ENCODE measurements around the gene MRPS21. TPM values are rescaled to one million over a fixed set of nuclear protein-coding genes. Genes with fewer than 3 reads are reported as not detected.
A peak's percentile ranks its signal among the peaks of the same experiment; 100 is the strongest.
"Not testable (repeated sequence)": the region's sequence is repeated elsewhere in the genome, so short reads cannot be mapped to it uniquely, and the experiment has no call there.

The MRPS21 gene
- total RNA-seq, 1 donor from 2014 or later, result 96.2 TPM

DNA sequence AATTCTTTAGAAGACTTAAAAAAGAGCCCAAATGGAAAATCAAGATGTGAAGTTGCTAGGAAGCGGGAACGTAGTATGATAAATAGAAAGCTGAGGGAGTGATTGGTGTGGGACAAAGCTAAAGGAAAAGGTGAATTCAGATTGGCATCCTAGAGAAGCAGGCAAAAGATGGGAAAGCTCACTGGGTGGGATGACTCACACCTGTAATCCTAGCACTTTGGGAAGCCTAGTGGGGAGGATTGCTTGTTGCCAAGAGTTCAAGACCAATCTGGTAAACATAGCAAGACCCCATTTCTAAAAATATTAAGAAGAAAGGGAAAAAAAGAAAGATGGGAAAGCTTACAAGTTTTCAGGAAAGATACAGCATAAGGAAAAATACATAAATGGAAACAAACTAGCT, 1.8 kb downstream of the MRPS21 start:
- Mint-ChIP-seq H3K36me3 (ENCODE audit: low read depth) (peaks cover 4% of the 10 kb centered on the region), H3K4me3 (peak overlapping the region; percentile 73), H3K27me3 (ENCODE audit: low read depth) (no peaks in the 10 kb centered on the region), H3K9me3 (no peaks in the 10 kb centered on the region), H3K27ac (ENCODE audit: unreplicated experiment) (no peak overlapping the region), H3K4me1 (peaks cover 32% of the 10 kb centered on the region)
- TF ChIP-seq, protein P1, sequence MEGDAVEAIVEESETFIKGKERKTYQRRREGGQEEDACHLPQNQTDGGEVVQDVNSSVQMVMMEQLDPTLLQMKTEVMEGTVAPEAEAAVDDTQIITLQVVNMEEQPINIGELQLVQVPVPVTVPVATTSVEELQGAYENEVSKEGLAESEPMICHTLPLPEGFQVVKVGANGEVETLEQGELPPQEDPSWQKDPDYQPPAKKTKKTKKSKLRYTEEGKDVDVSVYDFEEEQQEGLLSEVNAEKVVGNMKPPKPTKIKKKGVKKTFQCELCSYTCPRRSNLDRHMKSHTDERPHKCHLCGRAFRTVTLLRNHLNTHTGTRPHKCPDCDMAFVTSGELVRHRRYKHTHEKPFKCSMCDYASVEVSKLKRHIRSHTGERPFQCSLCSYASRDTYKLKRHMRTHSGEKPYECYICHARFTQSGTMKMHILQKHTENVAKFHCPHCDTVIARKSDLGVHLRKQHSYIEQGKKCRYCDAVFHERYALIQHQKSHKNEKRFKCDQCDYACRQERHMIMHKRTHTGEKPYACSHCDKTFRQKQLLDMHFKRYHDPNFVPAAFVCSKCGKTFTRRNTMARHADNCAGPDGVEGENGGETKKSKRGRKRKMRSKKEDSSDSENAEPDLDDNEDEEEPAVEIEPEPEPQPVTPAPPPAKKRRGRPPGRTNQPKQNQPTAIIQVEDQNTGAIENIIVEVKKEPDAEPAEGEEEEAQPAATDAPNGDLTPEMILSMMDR (conservative IDR thresholded peaks at IDR 0.05), result no peak
- no peak for DNase-seq (ENCODE audit: low read depth, low spot score)

DNA sequence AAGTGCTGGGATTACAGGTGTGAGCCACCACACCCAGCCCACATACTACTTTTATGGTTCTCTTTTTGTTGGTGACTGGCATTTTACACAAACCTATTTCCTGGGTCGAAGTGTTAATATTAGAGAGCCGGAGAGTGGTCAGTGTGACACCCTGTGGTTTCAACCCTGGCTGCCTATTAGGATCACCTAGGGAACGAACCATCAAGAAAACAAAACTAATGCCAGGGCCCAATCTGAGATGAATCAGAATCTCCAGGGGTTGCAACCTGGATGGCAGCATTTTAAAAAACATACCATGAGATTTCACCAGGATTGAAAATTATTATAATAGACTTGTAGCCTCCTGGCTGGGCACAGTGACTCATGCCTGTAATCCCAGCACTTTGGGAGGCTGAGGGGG, 6.1 kb downstream of the MRPS21 start:
- H3K36me3 Mint-ChIP-seq (ENCODE audit: low read depth), result peaks cover 10% of the 10 kb centered on the region
- no peaks in the 10 kb centered on the region for H3K27me3 Mint-ChIP-seq (ENCODE audit: low read depth)
- H3K27ac Mint-ChIP-seq (ENCODE audit: unreplicated experiment), result peak overlapping the region; percentile 19
- H3K9me3 Mint-ChIP-seq, result no peaks in the 10 kb centered on the region
- TF ChIP-seq, protein P1 (conservative IDR thresholded peaks at IDR 0.05), result no peak
- no peak overlapping the region for H3K4me3 Mint-ChIP-seq
- no peak for DNase-seq (ENCODE audit: low read depth, low spot score)
- peaks cover 14% of the 10 kb centered on the region for H3K4me1 Mint-ChIP-seq

DNA sequence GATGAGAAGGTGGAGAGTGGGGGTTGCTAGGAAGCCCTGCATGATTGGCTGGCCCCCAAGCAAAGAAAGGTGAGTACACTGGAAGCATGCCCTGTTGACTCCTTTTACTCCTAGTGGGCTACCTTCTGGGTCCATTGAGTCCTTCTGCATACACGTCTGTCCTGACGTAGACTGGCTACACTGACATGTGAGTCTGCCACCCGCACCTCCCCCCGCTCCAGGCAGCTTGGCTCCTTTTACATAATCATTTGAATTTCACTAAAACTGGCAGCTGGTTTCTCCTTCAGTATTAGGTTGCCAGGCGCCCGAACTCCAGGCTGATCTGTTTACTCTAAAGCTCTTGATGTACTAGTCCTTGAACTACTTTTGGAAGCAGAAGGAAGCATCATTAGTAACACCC, 8.7 kb downstream of the MRPS21 start:
- Mint-ChIP-seq H3K9me3 (no peaks in the 10 kb centered on the region), H3K27ac (ENCODE audit: unreplicated experiment) (no peak overlapping the region), H3K36me3 (ENCODE audit: low read depth) (peaks cover 5% of the 10 kb centered on the region), H3K4me1 (no peaks in the 10 kb centered on the region), H3K4me3 (no peak overlapping the region), H3K27me3 (ENCODE audit: low read depth) (no peaks in the 10 kb centered on the region)
- TF ChIP-seq, protein P1 (conservative IDR thresholded peaks at IDR 0.05), result no peak
- no peak for DNase-seq (ENCODE audit: low read depth, low spot score)

DNA sequence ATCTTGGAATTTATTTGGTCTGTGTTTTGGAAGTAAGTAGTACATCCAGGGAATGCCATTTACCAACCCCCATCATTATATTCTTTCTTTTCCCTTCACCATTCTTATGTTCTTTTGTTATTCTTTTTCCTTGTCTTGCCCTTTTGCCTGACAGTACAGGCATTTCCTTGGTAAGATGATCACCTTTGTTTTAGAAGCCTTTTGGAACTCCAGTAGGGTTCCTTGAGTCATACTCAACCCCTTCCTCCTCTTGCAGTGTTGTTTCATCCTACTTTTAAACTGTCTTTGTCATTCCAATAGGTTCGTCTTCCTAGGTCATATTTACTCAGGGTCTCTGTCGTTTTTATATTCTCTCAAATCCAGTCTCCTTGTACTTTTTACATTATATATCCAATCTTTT, 9.2 kb downstream of the MRPS21 start:
- Mint-ChIP-seq H3K27me3 (ENCODE audit: low read depth) (no peaks in the 10 kb centered on the region), H3K36me3 (ENCODE audit: low read depth) (peaks cover 7% of the 10 kb centered on the region), H3K4me1 (no peaks in the 10 kb centered on the region), H3K27ac (ENCODE audit: unreplicated experiment) (no peak overlapping the region), H3K4me3 (no peak overlapping the region), H3K9me3 (no peaks in the 10 kb centered on the region)
- TF ChIP-seq, protein P1 (conservative IDR thresholded peaks at IDR 0.05), result no peak
- no peak for DNase-seq (ENCODE audit: low read depth, low spot score)

DNA sequence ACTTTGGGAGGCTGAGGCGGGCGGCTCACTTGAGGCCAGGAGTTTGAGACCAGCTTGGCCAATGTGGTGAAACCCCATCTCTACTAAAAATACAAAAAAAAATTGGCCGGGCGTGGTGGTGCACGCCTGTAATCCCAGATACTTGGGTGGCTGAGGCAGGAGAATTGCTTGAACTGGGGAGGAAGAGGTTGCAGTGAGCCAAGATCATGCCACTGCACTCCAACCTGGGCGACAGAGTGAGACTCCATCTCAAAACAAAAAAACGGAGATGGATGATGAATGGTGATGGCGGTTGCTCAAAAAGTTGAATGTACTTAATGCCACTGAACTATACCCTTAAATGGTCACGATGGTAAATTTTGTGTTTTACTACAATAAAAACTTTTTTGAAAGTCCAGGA, 14.9 kb downstream of the MRPS21 start:
- not testable (repeated sequence) for H3K9me3 Mint-ChIP-seq; H3K4me3 Mint-ChIP-seq; H3K27me3 Mint-ChIP-seq (ENCODE audit: low read depth); H3K4me1 Mint-ChIP-seq; H3K27ac Mint-ChIP-seq (ENCODE audit: unreplicated experiment); DNase-seq (ENCODE audit: low read depth, low spot score)
- peaks cover 11% of the 10 kb centered on the region for H3K36me3 Mint-ChIP-seq (ENCODE audit: low read depth)

DNA sequence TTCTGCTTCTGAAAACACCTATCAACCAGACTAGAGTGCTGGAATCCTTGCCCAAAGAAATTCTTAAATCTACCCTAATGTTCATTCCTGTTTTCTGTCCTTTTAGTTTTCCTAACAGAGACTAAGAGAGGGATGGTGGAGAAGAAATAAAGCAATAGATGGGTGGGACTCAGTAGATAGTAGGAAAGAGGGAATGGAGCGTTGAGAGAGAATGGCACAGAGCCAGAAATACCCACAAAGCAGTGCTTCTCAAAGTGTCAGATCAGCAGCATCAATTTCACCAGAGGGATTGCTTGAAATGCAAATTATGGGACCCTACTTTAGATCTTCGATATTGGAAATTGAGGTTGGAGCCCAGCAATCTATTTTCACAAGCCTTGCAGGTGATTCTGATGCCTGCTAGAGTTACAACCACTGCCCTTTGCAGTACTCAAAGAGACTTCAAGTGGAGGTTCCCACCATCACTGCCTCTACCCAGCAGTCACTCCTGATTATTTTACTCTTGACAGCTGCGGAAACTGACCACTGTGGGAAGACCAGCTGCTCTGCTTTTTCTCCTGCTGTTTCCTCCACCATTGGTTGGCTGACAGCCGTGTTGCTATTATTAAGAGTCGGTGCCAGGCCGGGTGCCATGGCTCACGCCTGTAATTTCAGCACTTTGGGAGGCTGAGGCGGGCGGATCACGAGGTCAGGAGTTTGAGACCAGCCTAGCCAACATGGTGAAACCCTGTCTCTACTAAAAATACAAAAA, 16.3 kb downstream of the MRPS21 start:
- Mint-ChIP-seq H3K36me3 (ENCODE audit: low read depth) (peaks cover 10% of the 10 kb centered on the region), H3K27ac (ENCODE audit: unreplicated experiment) (no peak overlapping the region), H3K27me3 (ENCODE audit: low read depth) (no peaks in the 10 kb centered on the region), H3K9me3 (no peaks in the 10 kb centered on the region), H3K4me3 (no peak overlapping the region), H3K4me1 (no peaks in the 10 kb centered on the region)
- TF ChIP-seq, protein P1 (conservative IDR thresholded peaks at IDR 0.05), result no peak
- no peak for DNase-seq (ENCODE audit: low read depth, low spot score)

Data from neural crest cell (in vitro differentiated cells).